ENCODE results near the gene HERPUD2.

HERPUD2 gene

GRCh38 chr7:35694784-35695472, at the start of gene HERPUD2:
Gene HERPUD2 (minus strand): TSS chr7:35695135. CDS start chr7:35694330, 805 bp downstream.
- peak; percentile 80 for DNase-seq

GRCh38 chr7:35738889-35739288, 44.0 kb upstream of the HERPUD2 start:
- DNase-seq, result no peak

- DNase-seq, result no peak
Measured at GRCh38 chr7:35736725-35737124, 41.8 kb upstream of the HERPUD2 start.

GRCh38 chr7:35735396-35735795, 40.5 kb upstream of the HERPUD2 start:
- DNase-seq, result no peak

- no peak for DNase-seq
Measured at GRCh38 chr7:35734001-35734483, 39.1 kb upstream of the HERPUD2 start.

GRCh38 chr7:35731349-35731748, 36.4 kb upstream of the HERPUD2 start:
- no peak for DNase-seq

GRCh38 chr7:35729061-35729783, 34.3 kb upstream of the HERPUD2 start:
- DNase-seq, result no peak

- no peak for DNase-seq
Measured at GRCh38 chr7:35728412-35729060, 33.6 kb upstream of the HERPUD2 start.

- no peak for DNase-seq
Measured at GRCh38 chr7:35727571-35727970, 32.6 kb upstream of the HERPUD2 start.

GRCh38 chr7:35726654-35727053, 31.7 kb upstream of the HERPUD2 start:
- no peak for DNase-seq

GRCh38 chr7:35725280-35725680, 30.3 kb upstream of the HERPUD2 start:
- no peak for DNase-seq

- DNase-seq, result no peak
Measured at GRCh38 chr7:35723011-35723410, 28.1 kb upstream of the HERPUD2 start.

GRCh38 chr7:35722054-35722849, 27.3 kb upstream of the HERPUD2 start:
- DNase-seq, result no peak

GRCh38 chr7:35721288-35721687, 26.4 kb upstream of the HERPUD2 start:
- no peak for DNase-seq

GRCh38 chr7:35720849-35721248, 25.9 kb upstream of the HERPUD2 start:
- no peak for DNase-seq

GRCh38 chr7:35720032-35720431, 25.1 kb upstream of the HERPUD2 start:
- DNase-seq, result no peak

- no peak for DNase-seq
Measured at GRCh38 chr7:35718047-35718446, 23.1 kb upstream of the HERPUD2 start.

GRCh38 chr7:35717516-35717915, 22.6 kb upstream of the HERPUD2 start:
- no peak for DNase-seq

- DNase-seq, result no peak
Measured at GRCh38 chr7:35717013-35717412, 22.1 kb upstream of the HERPUD2 start.

- peak; percentile 36 for DNase-seq
Measured at GRCh38 chr7:35716038-35716803, 21.3 kb upstream of the HERPUD2 start.

GRCh38 chr7:35714862-35715261, 19.9 kb upstream of the HERPUD2 start:
- no peak for DNase-seq

GRCh38 chr7:35714407-35714806, 19.5 kb upstream of the HERPUD2 start:
- no peak for DNase-seq
